OCI-LY3 (cell line): Measurements from ENCODE around the gene GPATCH4.

Experiments used
- EZH2phosphoT487 ChIP-seq: fragments of 200-600 bp; shearing (Covaris generic); IDR thresholded peaks from 2 replicates; pipeline ENCODE4 v1.6.1; 2018; ENCODE audit warnings: antibody characterized with exemption, mixed run types, low read depth
- TF ChIP-seq, protein P1 (sequence below): fragments of 200-600, 300-600 bp; sonication (generic); IDR thresholded peaks from 2 replicates; pipeline ENCODE4 v1.5.1; 2014; ENCODE audit warnings: antibody characterized with exemption, low read length, low read depth

DNA sequence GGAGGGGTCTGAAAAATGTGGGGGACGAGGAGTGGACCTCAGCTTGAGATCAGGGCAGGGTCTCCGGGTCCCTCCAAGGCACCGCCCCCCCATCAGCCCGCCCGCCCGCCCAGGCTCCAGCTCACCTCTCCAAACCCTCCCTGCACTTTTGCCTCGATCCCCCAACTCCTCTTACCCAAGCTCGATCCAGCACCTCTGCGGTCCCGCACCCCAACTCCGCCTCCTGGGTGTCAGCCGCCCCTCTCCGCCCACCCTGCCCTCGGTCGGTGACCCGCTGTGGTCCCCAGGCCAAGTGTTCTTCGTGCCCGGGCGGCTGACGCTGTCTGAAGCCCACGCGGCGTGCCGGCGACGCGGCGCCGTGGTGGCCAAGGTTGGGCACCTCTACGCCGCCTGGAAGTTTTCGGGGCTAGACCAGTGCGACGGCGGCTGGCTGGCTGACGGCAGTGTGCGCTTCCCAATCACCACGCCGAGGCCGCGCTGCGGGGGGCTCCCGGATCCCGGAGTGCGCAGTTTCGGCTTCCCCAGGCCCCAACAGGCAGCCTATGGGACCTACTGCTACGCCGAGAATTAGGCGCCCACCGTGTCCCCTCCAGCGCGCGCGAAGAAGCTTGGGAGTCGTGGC is 23.6 kb upstream of the GPATCH4 start:
- no peak for TF ChIP-seq EZH2phosphoT487
- TF ChIP-seq, protein P1, sequence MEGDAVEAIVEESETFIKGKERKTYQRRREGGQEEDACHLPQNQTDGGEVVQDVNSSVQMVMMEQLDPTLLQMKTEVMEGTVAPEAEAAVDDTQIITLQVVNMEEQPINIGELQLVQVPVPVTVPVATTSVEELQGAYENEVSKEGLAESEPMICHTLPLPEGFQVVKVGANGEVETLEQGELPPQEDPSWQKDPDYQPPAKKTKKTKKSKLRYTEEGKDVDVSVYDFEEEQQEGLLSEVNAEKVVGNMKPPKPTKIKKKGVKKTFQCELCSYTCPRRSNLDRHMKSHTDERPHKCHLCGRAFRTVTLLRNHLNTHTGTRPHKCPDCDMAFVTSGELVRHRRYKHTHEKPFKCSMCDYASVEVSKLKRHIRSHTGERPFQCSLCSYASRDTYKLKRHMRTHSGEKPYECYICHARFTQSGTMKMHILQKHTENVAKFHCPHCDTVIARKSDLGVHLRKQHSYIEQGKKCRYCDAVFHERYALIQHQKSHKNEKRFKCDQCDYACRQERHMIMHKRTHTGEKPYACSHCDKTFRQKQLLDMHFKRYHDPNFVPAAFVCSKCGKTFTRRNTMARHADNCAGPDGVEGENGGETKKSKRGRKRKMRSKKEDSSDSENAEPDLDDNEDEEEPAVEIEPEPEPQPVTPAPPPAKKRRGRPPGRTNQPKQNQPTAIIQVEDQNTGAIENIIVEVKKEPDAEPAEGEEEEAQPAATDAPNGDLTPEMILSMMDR: no peak
